D721Med (cell line): ENCODE data around the gene OPRD1.

Experiments
- DNase-seq: peaks from one replicate; pipeline ENCODE4 v3.0.0; 2011; ENCODE audit warnings: low spot score; ENCODE audit not compliant: insufficient read length
- FAIRE-seq: peaks from 2 replicates; lab custom pipeline; 2011; peaks lifted over from hg19 to GRCh38; lab: Jason Lieb, UNC
- CTCF ChIP-seq: IDR thresholded peaks from 2 replicates; pipeline ENCODE4 v1.5.1; 2012; ENCODE audit warnings: mild to moderate bottlenecking, control low read depth; ENCODE audit not compliant: insufficient read depth; ENCODE audit errors: missing control alignments

OPRD1 gene

GRCh38 chr1:28803662-28804061, 8.3 kb upstream of the OPRD1 start:
- FAIRE-seq (no peak), DNase-seq (no peak)
- TF ChIP-seq CTCF: no peak

- no peak for DNase-seq
- FAIRE-seq: no peak
- no peak for TF ChIP-seq CTCF
These were observed 7.9 kb upstream of the OPRD1 start for GRCh38 chr1:28804071-28804470.

- DNase-seq: no peak
- no peak for TF ChIP-seq CTCF
- FAIRE-seq: no peak
These were observed 4.9 kb upstream of the OPRD1 start for GRCh38 chr1:28807046-28807445.

GRCh38 chr1:28807986-28808385, 4.0 kb upstream of the OPRD1 start:
- TF ChIP-seq CTCF: no peak
- DNase-seq (no peak), FAIRE-seq (no peak)

- no peak for DNase-seq
- FAIRE-seq: no peak
- no peak for TF ChIP-seq CTCF
These were observed 603 bp upstream of the OPRD1 start for GRCh38 chr1:28811369-28811765.

GRCh38 chr1:28812669-28813468, 899 bp downstream of the OPRD1 start:
- peak; percentile 42 for DNase-seq

More at GRCh38 chr1:28812669-28813468, 899 bp downstream of the OPRD1 start:
- no peak for FAIRE-seq
- no peak for TF ChIP-seq CTCF
